ENCODE measurements around the gene LINGO4.

GRCh38 chr1:151854658-151855057 is 49.4 kb upstream of the LINGO4 start:
- TF ChIP-seq OSR2 (tag by site-specific recombination; IDR thresholded peaks at IDR 0.05) (no peak), CTCF (tag by site-specific recombination; IDR thresholded peaks at IDR 0.05) (no peak), ZNF530 (tag by site-specific recombination; IDR thresholded peaks at IDR 0.05; ENCODE audit: low read depth) (no peak)

Measured in HEK293 (cell line).